Muscle of leg (tissue), 11 donors: Measurements from ENCODE around the gene TBX1. TPM values are rescaled to one million over a fixed set of nuclear protein-coding genes. Genes with fewer than 3 reads are reported as not detected.

ENCODE experiments used
- DNase-seq: peaks from one replicate; pipeline ENCODE4 v3.0.0; 2013
- H3K27ac ChIP-seq: one replicate; pipeline ENCODE4 v1.5.1; 2013; ENCODE audit warnings: mild to moderate bottlenecking, low read length, control low read depth
- H3K27me3 ChIP-seq: one replicate; pipeline ENCODE4 v1.6.1; 2013; ENCODE audit warnings: low read length; ENCODE audit not compliant: control insufficient read depth, insufficient read depth
- H3K36me3 ChIP-seq: one replicate; pipeline ENCODE4 v1.6.1; 2013; ENCODE audit warnings: low read length; ENCODE audit not compliant: control insufficient read depth, insufficient read depth
- H3K4me1 ChIP-seq: one replicate; pipeline ENCODE4 v1.6.1; 2013; ENCODE audit warnings: low read length; ENCODE audit not compliant: control insufficient read depth, insufficient read depth
- H3K4me3 ChIP-seq: one replicate; pipeline ENCODE4 v1.5.1; 2013; ENCODE audit warnings: low read length, control low read depth
- H3K9me3 ChIP-seq: replicated peaks from 2 replicates; pipeline ENCODE4 v1.6.1; 2013; ENCODE audit warnings: low read depth, low read length; ENCODE audit not compliant: control insufficient read depth
- WGBS: methylation state at CpG from one replicate; pipeline ENCODE4 v1.1.5; 2013; ENCODE audit warnings: missing lambda C conversion rate; ENCODE audit not compliant: insufficient coverage; 5-methylcytosine and 5-hydroxymethylcytosine counted together
- polyA plus RNA-seq, 8 donors: library from polyadenylated mRNA; unstranded; fragments of 120-200 nt; gene quantifications; one replicate each; pipeline versions ENCODE4 v1.2.1 to v1.2.3, GENCODE V29; 2013; ENCODE audit warnings: inconsistent platforms in 1 of 8, low replicate concordance in 1 of 8; ENCODE audit not compliant: insufficient read length in 8 of 8, insufficient read depth in 1 of 8
- total RNA-seq: library from RNA; stranded (reverse); fragments of 120-200 nt; gene quantifications from one replicate; pipeline ENCODE4 v1.2.4, GENCODE V29; 2013

The TBX1 gene
- total and polyA plus RNA-seq, 9 donors, result 7.2 to 50.3 (median 11.9) TPM

DNA sequence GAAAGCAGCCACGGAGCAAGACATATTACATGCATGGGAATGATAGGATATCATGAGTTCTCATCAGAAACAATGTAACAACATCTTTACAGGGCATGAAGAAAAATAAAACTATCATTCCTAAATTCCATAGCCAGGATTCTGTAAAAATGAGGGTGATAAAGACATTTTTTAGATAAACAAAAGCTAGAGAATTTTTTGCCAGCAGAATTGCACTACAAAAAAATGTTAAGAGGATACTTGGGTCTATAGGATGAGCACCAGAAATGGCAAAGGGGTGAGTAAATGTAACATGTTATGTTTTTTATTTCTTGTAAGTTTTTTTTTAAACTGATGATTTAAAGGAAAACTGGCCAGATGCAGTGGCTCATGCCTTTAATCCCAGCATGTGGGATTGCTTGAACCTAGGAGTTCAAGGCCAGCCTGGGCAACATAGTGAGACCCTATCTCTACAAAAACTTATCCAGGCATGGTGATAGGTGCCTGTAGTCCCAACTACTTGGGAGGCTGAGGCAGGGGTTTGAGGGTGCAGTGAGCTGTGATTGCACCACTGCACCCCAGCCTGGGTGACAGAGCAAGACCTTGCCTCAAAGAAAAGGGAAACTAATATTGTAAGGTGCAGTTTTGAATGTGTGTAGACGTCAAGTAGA lies 33.2 kb downstream of the TBX1 start:
- Histone ChIP-seq H3K9me3 (peaks cover 14% of the 10 kb centered on the region), H3K27ac (no peak overlapping the region), H3K27me3 (peaks cover 2% of the 10 kb centered on the region), H3K4me1 (peaks cover 14% of the 10 kb centered on the region), H3K36me3 (no peaks in the 10 kb centered on the region), H3K4me3 (no peak overlapping the region)
- DNase-seq, result no peak
- WGBS, result 83% methylated on average over 1 of the region's 2 CpGs

DNA sequence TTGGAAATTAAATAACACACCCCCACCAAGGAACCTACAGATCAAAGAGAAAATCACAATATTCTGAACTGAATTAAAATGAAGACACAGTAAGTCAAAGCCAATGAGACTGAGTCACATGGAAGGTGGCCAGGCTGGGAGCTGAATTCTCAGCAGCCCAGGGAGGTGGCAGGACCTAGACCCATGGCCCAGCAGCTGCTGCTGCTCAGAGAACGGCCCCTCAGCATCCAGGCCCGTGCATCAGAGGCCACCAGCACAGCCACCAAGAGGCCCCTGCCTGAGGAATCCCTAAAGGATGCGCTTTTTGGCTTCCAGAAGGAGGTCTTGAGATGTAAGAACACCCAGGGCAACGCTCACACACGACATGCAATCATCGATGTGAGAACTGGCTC lies 35.0 kb downstream of the TBX1 start:
- H3K27ac ChIP-seq, result no peak overlapping the region
- H3K4me3 ChIP-seq, result no peak overlapping the region
- H3K27me3 ChIP-seq, result peaks cover 2% of the 10 kb centered on the region
- H3K9me3 ChIP-seq, result peaks cover 14% of the 10 kb centered on the region
- peak; percentile 42 for DNase-seq
- 69% methylated on average over 6 of the region's 6 CpGs for WGBS
- no peaks in the 10 kb centered on the region for H3K36me3 ChIP-seq
- peaks cover 32% of the 10 kb centered on the region for H3K4me1 ChIP-seq

DNA sequence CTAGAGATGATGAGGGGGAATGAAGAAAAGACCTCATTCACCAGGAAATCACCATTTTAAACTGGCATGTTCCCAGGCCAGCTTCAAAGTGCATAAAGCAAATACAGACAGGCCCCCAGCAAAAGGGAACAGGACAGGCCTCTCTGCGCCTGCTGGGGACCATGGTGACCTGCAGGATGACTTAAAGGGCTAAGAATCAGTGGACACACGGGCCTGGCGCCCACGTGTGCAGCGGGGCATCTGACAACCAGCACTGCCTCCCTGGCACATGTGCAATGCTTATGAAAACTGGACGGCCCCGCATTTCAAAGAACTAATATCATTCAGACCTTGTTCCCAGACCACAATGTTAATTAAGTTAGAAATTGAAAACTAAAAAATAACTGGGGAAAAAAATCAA lies 35.6 kb downstream of the TBX1 start:
- 70% methylated on average over 4 of the region's 7 CpGs for WGBS
- H3K27me3 ChIP-seq, result peaks cover 2% of the 10 kb centered on the region
- H3K36me3 ChIP-seq, result no peaks in the 10 kb centered on the region
- H3K27ac ChIP-seq, result no peak overlapping the region
- peaks cover 37% of the 10 kb centered on the region for H3K4me1 ChIP-seq
- H3K4me3 ChIP-seq, result no peak overlapping the region
- H3K9me3 ChIP-seq, result peaks cover 14% of the 10 kb centered on the region
- DNase-seq, result no peak

DNA sequence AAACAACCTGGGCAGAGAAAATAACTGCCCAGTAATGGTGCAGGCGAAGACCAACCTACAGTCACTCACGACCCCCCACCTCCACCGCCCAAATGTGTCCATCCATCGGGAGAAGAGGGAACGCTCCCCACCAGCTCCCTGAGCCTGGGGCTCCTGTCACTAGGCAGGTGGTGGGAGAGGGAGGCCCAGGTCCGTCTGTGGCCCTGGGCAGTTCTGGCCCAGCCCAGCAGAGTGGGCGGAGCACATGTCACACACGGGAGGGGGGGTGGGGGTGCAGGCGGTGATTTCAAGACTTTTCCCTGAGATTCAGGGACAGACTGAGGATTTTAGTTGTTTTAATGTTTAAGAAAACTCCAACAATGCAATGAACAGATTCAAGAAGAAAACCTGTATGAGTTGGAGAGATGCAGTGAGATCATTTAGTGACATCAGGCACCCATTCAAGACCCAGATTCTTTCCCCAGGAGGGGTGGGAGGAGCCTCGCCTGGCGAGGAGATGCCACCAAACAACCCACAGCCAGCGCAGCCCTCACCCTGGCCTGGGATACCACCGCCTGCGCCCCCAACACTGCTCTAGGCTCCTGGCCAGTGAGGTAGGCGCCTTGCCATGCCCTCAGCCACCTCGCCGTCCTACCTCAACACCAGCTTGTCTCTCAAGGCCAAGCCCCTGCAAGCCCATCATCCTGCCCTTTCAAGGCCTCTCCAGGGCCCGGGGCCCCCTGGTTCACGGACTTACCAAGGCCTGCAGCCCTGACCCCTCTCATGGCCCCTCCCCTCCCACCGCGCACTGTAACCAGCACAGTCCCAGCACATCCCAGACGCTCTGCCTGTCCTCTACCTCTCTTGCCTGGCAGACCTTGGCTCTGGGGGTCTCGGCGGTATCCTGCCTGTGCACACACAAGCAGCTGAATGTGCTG lies 36.8 kb downstream of the TBX1 start:
- Histone ChIP-seq H3K4me1 (peaks cover 44% of the 10 kb centered on the region), H3K27me3 (peaks cover 2% of the 10 kb centered on the region), H3K4me3 (no peak overlapping the region), H3K27ac (no peak overlapping the region), H3K36me3 (no peaks in the 10 kb centered on the region), H3K9me3 (peaks cover 4% of the 10 kb centered on the region)
- no peak for DNase-seq
- 75% methylated on average over 18 of the region's 24 CpGs for WGBS

DNA sequence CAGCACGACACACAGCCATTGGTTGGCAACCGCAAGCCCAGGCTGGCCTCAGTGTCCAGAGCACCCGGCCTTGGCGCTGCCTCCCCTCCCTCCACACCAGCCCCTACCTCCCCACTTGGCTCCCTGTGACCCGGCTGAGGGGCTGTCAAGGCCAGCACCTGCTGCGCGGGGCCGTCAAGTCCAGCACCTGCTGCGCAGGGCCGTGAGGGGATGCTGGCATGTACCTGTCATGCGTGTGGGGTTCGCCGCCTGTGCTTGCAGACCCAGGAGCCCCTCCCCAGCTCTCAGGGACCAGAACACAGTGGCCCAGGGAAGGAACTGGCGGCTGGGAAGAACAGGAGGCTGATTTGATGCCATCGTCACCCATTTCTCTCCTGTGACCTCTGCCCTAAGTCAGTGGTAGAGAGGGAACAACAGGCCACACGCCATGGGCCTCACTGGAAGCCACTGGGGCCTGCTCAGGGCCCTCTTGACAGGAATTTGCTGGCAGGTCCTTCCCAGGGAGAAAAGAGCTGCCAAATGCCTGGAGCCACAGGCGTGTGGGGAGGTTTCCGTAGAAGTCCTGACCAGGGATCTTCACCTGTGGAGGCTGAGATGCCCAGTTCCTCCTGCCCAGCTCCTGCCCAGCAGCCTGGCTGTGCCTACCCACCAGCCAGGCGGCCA lies 37.6 kb downstream of the TBX1 start:
- Histone ChIP-seq H3K36me3 (no peaks in the 10 kb centered on the region), H3K4me1 (peaks cover 45% of the 10 kb centered on the region), H3K9me3 (peaks cover 3% of the 10 kb centered on the region), H3K27me3 (peaks cover 2% of the 10 kb centered on the region), H3K27ac (no peak overlapping the region), H3K4me3 (no peak overlapping the region)
- DNase-seq, result no peak
- 90% methylated on average over 16 of the region's 19 CpGs for whole genome bisulfite sequencing

DNA sequence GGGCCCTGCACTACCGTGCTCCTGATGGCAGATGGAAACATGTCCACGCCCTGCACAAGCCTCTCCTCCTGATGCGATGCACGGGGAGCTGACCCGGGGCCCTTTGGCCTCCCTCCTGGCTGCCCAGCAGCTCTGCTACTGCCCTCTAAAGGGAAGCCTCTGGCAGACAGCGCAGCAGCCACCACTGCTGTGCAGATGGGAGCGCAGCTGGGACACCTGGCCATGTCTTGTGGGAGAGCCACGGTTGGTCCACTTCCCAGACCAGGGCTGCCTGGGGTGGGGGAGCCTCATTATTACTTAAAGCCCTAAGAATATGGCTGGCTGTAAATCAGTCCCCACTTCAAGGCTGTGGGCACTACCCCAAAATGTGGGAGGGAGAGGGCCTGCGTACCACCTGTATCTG lies 38.3 kb downstream of the TBX1 start:
- Histone ChIP-seq H3K4me3 (no peak overlapping the region), H3K27me3 (peaks cover 2% of the 10 kb centered on the region), H3K4me1 (peaks cover 45% of the 10 kb centered on the region), H3K27ac (peak overlapping the region; percentile 57), H3K36me3 (no peaks in the 10 kb centered on the region), H3K9me3 (no peaks in the 10 kb centered on the region)
- DNase-seq, result peak; percentile 77
- WGBS, result 29% methylated on average over 5 of the region's 9 CpGs

DNA sequence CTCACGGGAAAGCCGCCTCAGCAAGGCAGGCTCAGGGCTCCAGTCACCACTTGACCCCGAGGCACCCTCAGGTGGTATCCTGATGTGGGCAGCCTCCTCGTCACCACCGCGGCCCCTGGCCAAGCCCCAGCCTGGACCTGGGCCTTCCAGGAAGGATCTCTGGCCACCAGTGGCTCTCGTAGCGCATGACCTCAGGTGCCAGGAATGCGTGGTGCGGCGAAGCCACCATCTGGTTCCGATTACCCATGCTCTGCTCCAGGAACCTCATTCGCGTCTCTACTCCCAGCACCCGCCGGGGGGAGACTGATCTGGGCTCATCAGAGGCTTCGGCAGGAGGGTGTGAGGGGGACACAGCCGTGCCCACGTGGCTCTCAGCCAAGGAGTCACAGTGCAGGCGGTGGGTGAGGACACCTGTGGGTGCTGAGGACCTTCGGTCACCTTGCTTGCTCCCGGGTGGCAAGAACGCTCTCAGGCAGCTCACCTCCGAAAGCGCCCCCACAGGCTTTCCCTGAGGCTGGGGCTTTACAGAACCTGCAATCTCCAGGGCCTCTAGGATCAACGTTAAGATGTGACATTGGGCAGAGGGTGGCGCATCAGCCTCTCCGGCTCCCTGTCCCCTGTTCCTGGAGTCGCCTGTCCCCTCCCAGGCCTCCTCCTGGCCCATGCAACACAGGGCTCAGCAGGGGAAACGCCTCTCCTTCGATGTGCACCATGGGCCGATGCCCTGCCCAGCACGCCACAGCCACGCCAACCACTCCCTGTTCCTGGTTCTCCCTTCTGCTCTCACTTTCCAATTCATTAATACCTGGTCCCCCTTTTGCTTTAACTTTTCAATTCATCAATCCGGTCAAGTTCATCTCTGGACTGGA lies 39.0 kb downstream of the TBX1 start:
- Histone ChIP-seq H3K27ac (peak overlapping the region; percentile 57), H3K27me3 (peaks cover 2% of the 10 kb centered on the region), H3K4me1 (peaks cover 45% of the 10 kb centered on the region), H3K9me3 (no peaks in the 10 kb centered on the region), H3K4me3 (no peak overlapping the region), H3K36me3 (no peaks in the 10 kb centered on the region)
- 28% methylated on average over 34 of the region's 35 CpGs for WGBS
- peak; percentile 95 for DNase-seq

DNA sequence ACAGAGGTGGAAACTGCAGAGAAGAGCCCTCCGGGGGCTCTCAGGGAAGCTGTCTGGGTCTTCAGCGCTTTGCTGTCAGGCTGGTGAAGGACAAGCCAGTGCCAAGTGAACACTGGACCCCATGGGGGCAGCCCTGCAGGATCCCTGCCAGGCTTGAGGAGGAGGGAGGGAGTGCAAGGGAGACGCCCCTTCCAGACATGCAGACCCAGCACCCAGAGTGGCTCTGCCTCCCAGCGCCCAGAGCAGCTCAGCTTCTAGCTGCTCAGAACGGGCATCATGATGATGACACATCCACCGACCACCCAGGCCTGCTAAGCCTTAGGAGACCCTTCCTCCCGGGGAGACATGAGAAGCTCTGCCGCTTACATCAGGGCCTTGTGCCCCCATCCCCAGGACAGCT lies 39.7 kb downstream of the TBX1 start:
- WGBS, result 74% methylated on average over 7 of the region's 8 CpGs
- Histone ChIP-seq H3K27ac (no peak overlapping the region), H3K4me1 (peaks cover 45% of the 10 kb centered on the region), H3K4me3 (no peak overlapping the region), H3K27me3 (peaks cover 2% of the 10 kb centered on the region), H3K9me3 (no peaks in the 10 kb centered on the region), H3K36me3 (no peaks in the 10 kb centered on the region)
- DNase-seq, result no peak

DNA sequence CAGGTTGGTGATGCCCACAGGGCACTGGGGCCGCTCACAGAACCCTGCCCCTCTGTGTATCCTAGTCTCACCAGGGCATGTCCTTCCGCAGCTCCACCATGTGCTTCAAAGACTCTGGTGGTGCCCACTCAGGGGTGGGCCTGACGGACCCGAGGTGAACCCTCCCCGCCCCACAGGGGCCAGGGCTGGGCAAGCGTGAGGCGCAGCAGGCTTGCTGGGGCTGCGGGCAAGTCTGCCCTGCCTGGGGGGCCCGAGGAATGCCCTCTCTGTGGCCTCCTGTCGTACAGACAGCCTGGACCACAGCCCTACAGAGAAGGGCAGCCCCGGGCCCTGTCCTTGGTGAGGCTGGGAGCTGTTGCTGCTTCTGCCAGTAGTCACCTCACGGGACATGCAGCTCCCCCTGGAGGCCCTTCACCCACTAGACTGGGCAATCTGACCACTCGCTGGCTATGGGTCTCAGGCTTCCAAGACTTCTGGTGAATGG lies 40.2 kb downstream of the TBX1 start:
- Histone ChIP-seq H3K4me1 (peaks cover 43% of the 10 kb centered on the region), H3K4me3 (no peak overlapping the region), H3K9me3 (no peaks in the 10 kb centered on the region), H3K27me3 (peaks cover 2% of the 10 kb centered on the region), H3K36me3 (no peaks in the 10 kb centered on the region), H3K27ac (no peak overlapping the region)
- no peak for DNase-seq
- WGBS, result 88% methylated on average over 13 of the region's 13 CpGs
